ENCODE measurements around the gene SPEF2. TPM values are rescaled to one million over a fixed set of nuclear protein-coding genes. Genes with fewer than 3 reads are reported as not detected.

Gene SPEF2
- total and polyA plus RNA-seq, 4 donors, result 0.42 to 4.5 (median 2.1) TPM

GRCh38 chr5:35849860-35850259 lies 232.2 kb downstream of the SPEF2 start:
- peaks cover 0 to 6% (median 0%) of the 10 kb centered on the region in 4 donors for H3K4me1 ChIP-seq (ENCODE audit: control insufficient read depth in 4 of 4, insufficient read depth in 4 of 4, low read length in 3 of 4)
- no peaks in the 10 kb centered on the region for H3K27me3 ChIP-seq (ENCODE audit: control insufficient read depth in 4 of 4, insufficient read depth in 4 of 4, low read length in 3 of 4)
- no peak for TF ChIP-seq YY1 (IDR thresholded peaks at IDR 0.05)
- TF ChIP-seq MAX (IDR thresholded peaks at IDR 0.05), result no peak
- no peak for TF ChIP-seq EGR1 (IDR thresholded peaks at IDR 0.05; ENCODE audit: low read depth in 2 of 2)
- no peak for TF ChIP-seq FOXA1 (IDR thresholded peaks at IDR 0.05)
- TF ChIP-seq JUND (IDR thresholded peaks at IDR 0.05), result no peak
- TF ChIP-seq NR2F2 (IDR thresholded peaks at IDR 0.05), result no peak
- TF ChIP-seq ATF3 (IDR thresholded peaks at IDR 0.05), result no peak
- TF ChIP-seq SP1 (IDR thresholded peaks at IDR 0.05), result no peak
- no peak for TF ChIP-seq HNF4A (conservative IDR thresholded peaks at IDR 0.05)
- no peak for TF ChIP-seq GABPA (IDR thresholded peaks at IDR 0.05 in 1 of 2, conservative IDR thresholded peaks at IDR 0.05 in 1 of 2)
- TF ChIP-seq HNF4G (IDR thresholded peaks at IDR 0.05), result no peak
- TF ChIP-seq REST (IDR thresholded peaks at IDR 0.05), result no peak
- TF ChIP-seq TAF1 (conservative IDR thresholded peaks at IDR 0.05), result no peak
- TF ChIP-seq ZBTB33 (IDR thresholded peaks at IDR 0.05), result no peak
- no peak for TF ChIP-seq FOXA2 (IDR thresholded peaks at IDR 0.05)
- no peak overlapping the region for H3K27ac ChIP-seq (ENCODE audit: low read depth in 1 of 2, low read length in 2 of 2)
- H3K9me3 ChIP-seq (ENCODE audit: control insufficient read depth in 4 of 4, low read length in 3 of 4), result peaks cover 0 to 6% (median under 1%) of the 10 kb centered on the region in 4 donors
- no peak overlapping the region for H3K4me3 ChIP-seq (ENCODE audit: low read depth in 1 of 3, low read length in 3 of 3)
- no peaks in the 10 kb centered on the region for H3K36me3 ChIP-seq (ENCODE audit: control insufficient read depth in 4 of 4, insufficient read depth in 3 of 4, low read depth in 1 of 4, low read length in 3 of 4)
- no peak overlapping the region for H3K9ac ChIP-seq (ENCODE audit: low read depth in 1 of 2, low read length in 2 of 2)
- whole genome bisulfite sequencing, result 81% methylated on average over 6 of the region's 6 CpGs
- DNase-seq (ENCODE audit: low spot score), result no peak

GRCh38 chr5:35850967-35851680 lies 233.5 kb downstream of the SPEF2 start:
- WGBS, result 57% methylated on average over 8 of the region's 8 CpGs
- DNase-seq (ENCODE audit: low spot score), result no peak
- H3K4me3 ChIP-seq (ENCODE audit: low read depth in 1 of 3, low read length in 3 of 3), result peak overlapping the region; percentile 13 to 58 (median 37)
- H3K27me3 ChIP-seq (ENCODE audit: control insufficient read depth in 4 of 4, insufficient read depth in 4 of 4, low read length in 3 of 4), result no peaks in the 10 kb centered on the region
- H3K27ac ChIP-seq (ENCODE audit: low read depth in 1 of 2, low read length in 2 of 2), result no peak overlapping the region
- H3K9me3 ChIP-seq (ENCODE audit: control insufficient read depth in 4 of 4, low read length in 3 of 4), result no peaks in the 10 kb centered on the region
- H3K9ac ChIP-seq (ENCODE audit: low read depth in 1 of 2, low read length in 2 of 2), result no peak overlapping the region
- H3K4me1 ChIP-seq (ENCODE audit: control insufficient read depth in 4 of 4, insufficient read depth in 4 of 4, low read length in 3 of 4), result peaks cover 0 to 6% (median 0%) of the 10 kb centered on the region in 4 donors
- no peaks in the 10 kb centered on the region for H3K36me3 ChIP-seq (ENCODE audit: control insufficient read depth in 4 of 4, insufficient read depth in 3 of 4, low read depth in 1 of 4, low read length in 3 of 4)
- TF ChIP-seq HNF4G (IDR thresholded peaks at IDR 0.05) (no peak), RAD21 (IDR thresholded peaks at IDR 0.05) (no peak), RXRA (IDR thresholded peaks at IDR 0.05) (no peak), HNF4A (conservative IDR thresholded peaks at IDR 0.05) (no peak), ATF3 (IDR thresholded peaks at IDR 0.05) (no peak), YY1 (IDR thresholded peaks at IDR 0.05) (no peak), FOXA2 (IDR thresholded peaks at IDR 0.05) (no peak), JUND (IDR thresholded peaks at IDR 0.05) (no peak), GABPA (IDR thresholded peaks at IDR 0.05 in 1 of 2, conservative IDR thresholded peaks at IDR 0.05 in 1 of 2) (no peak), EGR1 (IDR thresholded peaks at IDR 0.05; ENCODE audit: low read depth in 2 of 2) (no peak), REST (IDR thresholded peaks at IDR 0.05) (no peak), TAF1 (conservative IDR thresholded peaks at IDR 0.05) (no peak), FOXA1 (IDR thresholded peaks at IDR 0.05) (no peak), ZBTB33 (IDR thresholded peaks at IDR 0.05) (no peak), NR2F2 (IDR thresholded peaks at IDR 0.05) (no peak), SP1 (IDR thresholded peaks at IDR 0.05) (no peak)

All from liver (tissue), 9 donors.